ENCODE data around the gene MYBPH.

- TF ChIP-seq CTCF (IDR thresholded peaks at IDR 0.05; ENCODE audit: poor library complexity, severe bottlenecking), result no peak
- TF ChIP-seq RAD21 (conservative IDR thresholded peaks at IDR 0.05), result no peak
- TF ChIP-seq EZH2 (IDR thresholded peaks at IDR 0.05; ENCODE audit: borderline replicate concordance, insufficient read depth, low read length, poor library complexity, severe bottlenecking), result no peak
- no peak for TF ChIP-seq TAF1 (IDR thresholded peaks at IDR 0.05; ENCODE audit: low read depth)
- TF ChIP-seq EP300 (conservative IDR thresholded peaks at IDR 0.05; ENCODE audit: poor library complexity, severe bottlenecking), result no peak
- TF ChIP-seq POLR2AphosphoS5 (IDR thresholded peaks at IDR 0.05), result no peak
- no peak for TF ChIP-seq SMC3 (conservative IDR thresholded peaks at IDR 0.05; ENCODE audit: poor library complexity)
These were observed 27.0 kb downstream of the MYBPH start for GRCh38 chr1:203148579-203148978.

All from neural cell (in vitro differentiated cells).